Stomach smooth muscle (tissue), 2 donors: Measurements from ENCODE around the gene CSNK1D.

Source experiments
- H3K27ac ChIP-seq: one replicate; pipeline ENCODE4 v1.7.0; 2013; ENCODE audit warnings: mild to moderate bottlenecking, low read length, inconsistent platforms
- H3K27me3 ChIP-seq, 2 donors: one replicate each; pipeline ENCODE4 v1.7.0; 2013; ENCODE audit warnings: low read length in 2 of 2; ENCODE audit not compliant: insufficient read depth in 2 of 2, control insufficient read depth in 1 of 2
- H3K36me3 ChIP-seq, 2 donors: one replicate each; pipeline ENCODE4 v1.7.0; 2013; ENCODE audit warnings: low read length in 2 of 2; ENCODE audit not compliant: control insufficient read depth in 2 of 2, insufficient read depth in 2 of 2
- H3K4me1 ChIP-seq: one replicate; pipeline ENCODE4 v1.7.0; 2013; ENCODE audit warnings: low read length; ENCODE audit not compliant: control insufficient read depth, insufficient read depth
- H3K4me3 ChIP-seq, 2 donors: one replicate each; pipeline ENCODE4 v1.7.0; 2013; ENCODE audit warnings: low read length in 2 of 2
- H3K9ac ChIP-seq, 2 donors: one replicate each; pipeline ENCODE4 v1.7.0; 2013; ENCODE audit warnings: low read length in 2 of 2, mild to moderate bottlenecking in 1 of 2
- H3K9me3 ChIP-seq, 2 donors: one replicate each; pipeline ENCODE4 v1.7.0; 2013; ENCODE audit warnings: low read length in 2 of 2; ENCODE audit not compliant: control insufficient read depth in 2 of 2
- donor health status: healthy.
- donor health status: Pancreatic carcinoma.

CSNK1D gene

DNA sequence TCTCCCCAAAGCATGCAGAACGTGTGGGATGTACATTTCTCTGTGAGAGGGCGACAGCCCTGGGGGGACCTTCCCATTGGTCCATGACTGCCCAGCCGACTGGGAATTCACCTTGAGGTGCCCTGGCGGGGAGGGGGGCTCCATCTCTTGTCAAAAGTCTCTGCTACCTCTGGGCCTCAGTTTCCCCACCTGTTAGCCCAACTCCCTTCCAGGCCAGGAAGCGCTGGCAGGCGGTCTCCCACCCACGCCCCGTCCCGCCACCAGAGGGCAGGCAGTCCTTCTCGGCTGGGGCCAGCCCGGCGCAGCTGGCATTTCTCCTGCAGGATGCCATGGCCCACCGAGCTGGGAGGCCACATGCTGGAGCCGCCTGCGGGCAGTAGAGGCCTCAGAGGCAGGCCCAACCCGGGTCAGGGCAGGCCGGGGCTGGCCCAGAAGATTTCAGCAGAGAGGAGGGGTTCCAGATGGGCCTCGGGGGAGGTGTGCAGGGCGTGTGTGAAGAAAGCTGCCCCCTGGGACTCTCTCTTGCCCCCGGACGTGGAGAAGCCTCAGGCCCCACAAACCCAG is 27.3 kb upstream of the CSNK1D start:
- Histone ChIP-seq H3K27me3 (no peaks in the 10 kb centered on the region), H3K4me1 (peaks cover 29% of the 10 kb centered on the region), H3K36me3 (no peaks in the 10 kb centered on the region), H3K9me3 (no peaks in the 10 kb centered on the region), H3K4me3 (no peak overlapping the region), H3K27ac (no peak overlapping the region), H3K9ac (no peak overlapping the region)

DNA sequence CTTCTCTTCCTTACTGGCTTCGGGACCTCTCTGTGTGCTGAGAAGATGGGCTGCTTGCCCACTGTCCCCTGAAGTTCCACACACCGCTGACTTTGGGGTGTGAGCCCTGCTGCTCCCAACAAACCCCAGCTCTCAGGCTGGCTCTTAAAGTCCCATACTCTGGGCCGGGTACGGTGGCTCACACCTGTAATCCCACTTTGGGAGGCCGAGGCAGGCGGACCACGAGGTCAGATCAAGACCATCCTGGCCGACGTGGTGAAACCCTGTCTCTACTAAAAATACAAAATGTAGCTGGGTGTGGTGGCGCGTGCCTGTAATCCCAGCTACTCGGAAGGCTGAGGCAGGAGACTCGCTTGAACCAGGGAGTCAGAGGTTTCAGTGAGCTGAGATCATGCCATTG is 26.7 kb upstream of the CSNK1D start:
- Histone ChIP-seq H3K9ac (no peak overlapping the region), H3K27ac (no peak overlapping the region), H3K4me3 (no peak overlapping the region), H3K27me3 (no peaks in the 10 kb centered on the region), H3K4me1 (peaks cover 29% of the 10 kb centered on the region), H3K9me3 (no peaks in the 10 kb centered on the region), H3K36me3 (no peaks in the 10 kb centered on the region)

DNA sequence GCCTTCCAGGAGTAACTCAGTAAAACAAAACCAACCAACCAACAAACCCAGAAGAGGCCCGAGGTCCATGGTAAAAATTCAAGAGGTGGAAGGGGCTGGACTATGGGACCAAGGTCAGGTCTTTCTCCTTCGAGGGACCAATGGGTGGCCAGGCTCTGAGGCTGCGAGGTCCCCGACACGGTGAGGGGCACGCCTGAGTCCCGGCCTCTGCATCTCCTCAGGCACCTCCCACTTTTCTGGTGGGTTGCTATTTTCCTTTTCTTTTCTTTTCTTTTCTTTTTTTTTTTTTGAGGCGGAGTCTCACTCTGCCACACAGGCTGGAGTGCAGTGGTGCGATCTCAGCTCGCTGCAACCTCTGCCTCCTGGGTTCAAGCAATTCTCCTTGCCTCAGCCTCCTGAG is 26.0 kb upstream of the CSNK1D start:
- Histone ChIP-seq H3K4me3 (no peak overlapping the region), H3K27me3 (no peaks in the 10 kb centered on the region), H3K9ac (peak overlapping the region in 1 of 2 donors; percentile 89), H3K4me1 (peaks cover 29% of the 10 kb centered on the region), H3K9me3 (no peaks in the 10 kb centered on the region), H3K36me3 (no peaks in the 10 kb centered on the region), H3K27ac (no peak overlapping the region)

DNA sequence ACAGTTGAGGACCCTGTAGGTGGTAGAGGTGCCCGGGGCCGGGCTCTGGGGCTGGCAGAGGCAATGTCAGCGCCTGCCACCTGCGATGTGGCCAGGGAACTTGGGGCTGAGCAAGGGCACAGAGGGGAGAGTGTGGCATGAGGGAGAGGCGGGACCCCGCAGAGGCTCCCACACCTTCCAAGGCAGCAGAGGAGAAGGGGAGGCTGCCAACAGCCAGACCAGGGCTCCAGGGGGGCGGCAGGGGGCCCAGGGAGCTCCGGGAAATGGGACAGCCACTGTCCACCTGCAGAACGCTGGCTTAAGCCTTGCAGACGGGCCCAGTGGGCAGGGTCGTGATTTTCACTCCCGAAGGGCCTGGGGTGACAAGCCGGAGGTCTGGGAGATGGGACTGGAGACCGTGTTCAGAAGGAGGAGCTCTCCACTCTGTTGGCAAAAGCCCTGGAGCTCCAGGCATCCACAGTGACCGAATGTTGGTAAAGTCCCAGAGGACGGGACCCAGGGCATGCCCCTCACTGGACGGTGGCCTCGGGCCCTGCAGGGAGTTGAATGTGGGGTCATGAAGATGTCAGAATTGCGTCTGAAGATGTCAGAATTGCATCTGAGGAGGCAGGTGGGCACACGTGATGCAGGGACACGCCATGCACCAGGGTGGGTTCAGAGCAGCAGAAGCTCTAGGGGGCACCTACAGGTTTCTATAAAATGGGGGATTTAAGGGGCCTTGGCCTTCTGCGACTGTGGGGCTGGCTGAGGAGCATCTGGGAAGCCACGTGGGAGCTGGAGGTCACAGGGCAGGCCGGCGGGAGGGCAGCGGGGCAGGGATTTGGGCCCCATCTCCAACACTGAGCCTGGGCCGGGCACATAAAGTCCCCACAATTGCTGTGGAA is 25.3 kb upstream of the CSNK1D start:
- Histone ChIP-seq H3K9me3 (no peaks in the 10 kb centered on the region), H3K9ac (peak overlapping the region; percentile 87 to 89), H3K27me3 (no peaks in the 10 kb centered on the region), H3K27ac (peak overlapping the region; percentile 93), H3K4me1 (peaks cover 31% of the 10 kb centered on the region), H3K36me3 (no peaks in the 10 kb centered on the region), H3K4me3 (peak overlapping the region; percentile 63 to 78)

DNA sequence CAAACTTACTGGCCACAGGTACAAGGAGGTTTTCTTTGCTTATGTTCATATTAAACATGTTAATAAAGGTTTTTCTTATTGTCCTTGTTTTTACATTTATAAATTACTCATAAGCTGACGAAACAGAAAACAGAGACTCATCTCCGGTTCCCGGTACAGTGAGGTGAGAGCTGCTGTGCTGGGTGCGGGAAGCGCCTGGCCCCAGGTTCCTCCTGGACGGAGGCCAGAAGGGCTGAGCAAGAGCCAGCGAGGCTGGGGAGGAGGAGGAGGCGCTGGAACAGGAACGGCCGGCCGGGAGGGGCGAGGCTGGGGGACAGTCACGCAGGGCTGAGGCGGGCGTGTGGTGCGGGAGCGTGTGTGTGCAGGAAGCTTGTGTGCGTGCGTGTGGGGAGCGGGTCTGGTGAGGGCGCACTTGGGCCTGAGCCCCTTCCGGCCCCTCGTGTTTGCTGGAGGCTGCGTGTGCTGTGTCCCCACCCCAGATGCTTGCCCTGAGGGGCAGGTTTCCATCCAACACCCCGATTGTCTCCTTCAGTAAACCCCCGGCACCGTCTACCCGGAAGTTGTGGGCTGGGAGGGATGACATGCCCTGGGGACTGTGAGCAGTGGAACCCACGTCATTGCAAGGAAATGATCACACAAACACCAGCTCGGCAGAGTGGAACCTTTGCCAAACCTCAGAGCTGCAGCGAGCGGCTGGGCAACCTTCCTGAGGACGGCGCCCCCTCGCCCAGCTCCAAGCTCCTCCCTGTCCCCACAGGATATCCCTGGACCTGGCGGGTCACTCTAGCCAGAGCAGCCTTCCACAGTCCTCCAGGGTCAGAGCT is 24.4 kb upstream of the CSNK1D start:
- Histone ChIP-seq H3K27ac (peak overlapping the region; percentile 93), H3K9me3 (no peaks in the 10 kb centered on the region), H3K36me3 (no peaks in the 10 kb centered on the region), H3K4me3 (peak overlapping the region; percentile 63 to 78), H3K9ac (peak overlapping the region; percentile 87 to 89), H3K4me1 (peaks cover 35% of the 10 kb centered on the region), H3K27me3 (no peaks in the 10 kb centered on the region)

DNA sequence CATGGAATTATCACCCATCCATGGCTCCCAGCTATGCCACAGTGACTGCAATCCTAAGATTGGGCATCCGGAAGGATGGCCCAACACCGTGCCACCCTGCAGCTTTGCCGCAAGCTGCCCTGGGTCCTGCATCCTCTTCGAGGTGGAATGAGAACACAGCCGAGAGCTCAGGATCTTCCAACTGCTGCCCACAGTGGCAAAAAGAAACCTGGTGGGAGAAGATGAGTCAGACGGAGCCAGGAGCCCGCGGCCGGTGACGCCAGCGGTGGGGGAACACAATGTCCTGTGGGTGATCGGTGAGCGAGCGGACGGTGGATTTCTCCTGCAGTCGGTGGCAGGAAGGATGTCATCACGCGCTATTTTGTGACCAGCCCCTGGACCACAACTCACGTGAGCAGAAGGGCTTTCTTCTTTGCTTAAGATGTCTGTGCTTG is 23.8 kb upstream of the CSNK1D start:
- peaks cover 37% of the 10 kb centered on the region for H3K4me1 ChIP-seq
- H3K27ac ChIP-seq, result peak overlapping the region; percentile 93
- no peaks in the 10 kb centered on the region for H3K9me3 ChIP-seq
- peak overlapping the region; percentile 87 to 89 for H3K9ac ChIP-seq
- H3K36me3 ChIP-seq, result no peaks in the 10 kb centered on the region
- no peaks in the 10 kb centered on the region for H3K27me3 ChIP-seq
- peak overlapping the region; percentile 69 to 78 for H3K4me3 ChIP-seq

DNA sequence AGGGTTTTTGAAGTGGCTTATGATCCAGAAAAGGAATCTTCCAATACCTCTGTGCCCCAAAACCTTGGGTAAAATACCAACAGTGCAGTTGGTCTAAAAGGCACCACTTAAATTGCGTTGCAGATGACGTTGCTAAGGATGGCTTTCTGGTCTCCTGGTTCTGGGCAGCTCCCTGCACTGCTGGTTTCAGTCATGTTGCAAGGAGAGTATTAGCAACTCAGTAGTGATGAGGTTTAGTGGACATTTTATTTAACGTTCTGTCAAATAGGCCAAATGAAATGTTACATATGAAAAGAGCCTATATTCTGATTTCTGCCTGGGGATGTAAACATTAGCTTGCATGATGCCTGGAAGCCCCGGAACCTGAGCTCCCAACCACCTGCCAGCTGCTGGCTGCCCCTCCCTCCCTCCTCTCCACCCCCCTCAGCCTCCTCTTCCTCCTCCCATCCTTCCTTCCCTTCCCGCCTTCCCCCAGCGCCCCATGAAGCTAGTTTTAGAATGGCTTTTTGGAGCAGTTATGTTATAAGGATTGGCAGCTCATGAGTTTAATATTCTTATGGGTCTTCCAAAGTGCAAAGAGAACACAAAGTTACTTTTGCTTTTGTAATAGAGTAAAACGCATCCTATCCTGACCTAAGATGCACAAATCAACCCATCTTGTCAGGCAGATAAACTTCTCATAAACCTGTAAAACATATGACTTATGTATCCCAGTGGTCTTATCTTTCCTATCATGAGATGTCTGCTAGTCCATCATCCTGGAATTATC is 23.2 kb upstream of the CSNK1D start:
- peak overlapping the region; percentile 93 for H3K27ac ChIP-seq
- H3K4me3 ChIP-seq, result peak overlapping the region; percentile 69 to 78
- H3K9me3 ChIP-seq, result no peaks in the 10 kb centered on the region
- H3K36me3 ChIP-seq, result no peaks in the 10 kb centered on the region
- H3K4me1 ChIP-seq, result peaks cover 44% of the 10 kb centered on the region
- no peaks in the 10 kb centered on the region for H3K27me3 ChIP-seq
- peak overlapping the region; percentile 87 to 89 for H3K9ac ChIP-seq

DNA sequence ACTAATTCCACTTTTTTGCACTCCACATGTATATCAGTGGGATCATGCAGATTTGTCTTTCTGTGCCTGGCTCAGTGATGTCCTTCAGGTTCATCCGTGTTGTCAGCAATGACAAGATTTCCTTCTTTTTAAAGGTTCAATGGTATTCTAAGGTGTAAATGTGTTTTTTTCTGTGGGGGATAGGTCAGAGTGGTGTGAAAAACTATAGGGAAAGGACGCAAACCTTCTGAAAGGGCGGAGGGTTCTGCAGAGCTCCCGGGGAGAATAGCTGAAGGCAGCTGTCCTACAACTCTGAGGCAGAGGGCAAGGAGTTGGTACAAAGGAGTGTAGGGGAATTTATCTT is 21.9 kb upstream of the CSNK1D start:
- Histone ChIP-seq H3K4me3 (no peak overlapping the region), H3K27me3 (no peaks in the 10 kb centered on the region), H3K9me3 (no peaks in the 10 kb centered on the region), H3K4me1 (peaks cover 41% of the 10 kb centered on the region), H3K27ac (no peak overlapping the region), H3K9ac (no peak overlapping the region), H3K36me3 (no peaks in the 10 kb centered on the region)

DNA sequence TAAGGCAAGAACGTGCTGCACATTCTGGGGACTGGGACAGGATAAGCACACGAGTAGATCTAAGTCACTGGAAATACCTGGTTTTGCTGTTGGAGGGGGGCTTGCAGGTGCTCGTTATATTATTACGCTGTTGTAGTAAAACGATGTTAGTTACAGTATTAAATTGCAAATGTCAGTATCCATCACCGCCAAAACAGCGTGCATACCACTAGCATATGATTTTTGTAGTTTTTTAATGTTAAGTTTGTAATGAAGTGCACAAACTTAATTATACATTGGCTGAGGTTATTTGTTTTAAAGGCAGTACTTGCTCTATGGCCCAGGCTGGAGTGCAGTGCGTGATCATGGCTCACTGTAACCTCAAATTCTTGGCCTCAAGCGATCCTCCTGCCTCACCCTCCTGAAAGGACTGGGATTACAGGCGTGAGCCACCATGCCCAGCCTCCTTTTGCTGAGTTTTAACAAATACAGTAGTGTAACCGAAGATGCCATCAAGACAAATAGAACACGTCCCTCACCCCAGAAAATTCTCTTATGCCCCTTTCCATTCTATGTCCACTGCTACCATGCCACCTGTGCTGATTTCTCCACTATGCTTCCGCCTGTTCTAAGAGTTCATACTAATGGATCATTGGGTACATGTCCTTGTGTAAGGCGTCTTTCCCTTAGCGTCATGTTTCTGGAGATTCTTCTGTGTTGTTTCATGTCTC is 20.7 kb upstream of the CSNK1D start:
- Histone ChIP-seq H3K27ac (peak overlapping the region; percentile 73), H3K27me3 (no peaks in the 10 kb centered on the region), H3K9ac (peak overlapping the region in 1 of 2 donors; percentile 61), H3K4me1 (peaks cover 41% of the 10 kb centered on the region), H3K9me3 (no peaks in the 10 kb centered on the region), H3K36me3 (no peaks in the 10 kb centered on the region), H3K4me3 (peak overlapping the region; percentile 50 to 69)
